CD4-positive, alpha-beta T cell treated with Interleukin-4 for 1 hour (primary cell): ENCODE measurements around the gene FRMD7.
A peak's percentile ranks its signal among the peaks of the same experiment; 100 is the strongest.
"Not testable (repeated sequence)": the region's sequence is repeated elsewhere in the genome, so short reads cannot be mapped to it uniquely, and the experiment has no call there.

Experiments
- DNase-seq, 2 donors: peaks; one replicate each; pipeline ENCODE4 v3.0.0-alpha.2; 2020 to 2022

Gene FRMD7

GRCh38 chrX:132092439-132093065 lies 35.3 kb downstream of the FRMD7 start:
- DNase-seq = peak; percentile 55 to 57

- peak in 1 of 2 donors; percentile 17 for DNase-seq
Measured at GRCh38 chrX:132090403-132091159, 37.2 kb downstream of the FRMD7 start.

DNA sequence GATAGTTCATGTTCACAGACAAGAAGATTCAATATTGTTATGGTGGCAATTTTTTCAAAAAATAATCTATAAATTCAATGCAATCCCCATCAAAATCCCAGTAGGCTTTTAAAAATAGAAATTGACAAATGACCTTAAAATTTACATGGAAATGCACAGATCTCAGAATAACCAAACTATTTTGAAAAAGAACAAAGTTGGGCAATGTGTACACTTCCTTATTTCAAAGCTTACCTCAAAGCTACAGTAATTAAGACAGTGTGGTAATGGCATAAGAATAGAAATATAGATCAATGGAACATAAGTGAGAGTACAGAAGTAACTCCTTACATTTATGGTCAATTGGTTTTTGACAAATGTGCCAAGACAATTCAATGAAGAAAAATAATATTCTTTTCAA lies 39.0 kb downstream of the FRMD7 start:
- DNase-seq = no peak

GRCh38 chrX:132086672-132087071 lies 41.1 kb downstream of the FRMD7 start:
- no peak for DNase-seq

GRCh38 chrX:132085786-132086185 lies 42.0 kb downstream of the FRMD7 start:
- no peak for DNase-seq

DNA sequence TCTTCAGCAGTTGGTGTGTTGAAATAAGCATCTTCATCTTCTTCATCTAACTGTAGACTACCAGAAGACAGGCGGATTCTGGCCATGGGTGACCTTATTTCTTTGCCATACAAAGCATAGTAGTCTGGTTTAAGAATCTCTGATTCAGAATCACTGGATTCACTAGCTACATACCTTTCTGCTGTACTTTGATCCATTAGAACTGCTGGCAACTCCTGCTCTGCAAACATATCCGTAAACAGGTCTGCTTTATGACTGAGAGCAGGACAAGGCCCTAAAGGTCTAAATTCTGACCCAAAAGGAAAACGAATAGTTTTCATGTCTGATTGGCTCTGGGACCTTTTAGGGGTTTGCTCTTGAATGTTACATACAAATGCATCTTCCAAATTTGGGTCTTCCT lies 49.9 kb downstream of the FRMD7 start:
- no peak for DNase-seq

GRCh38 chrX:132077414-132077813 lies 50.4 kb downstream of the FRMD7 start:
- no peak for DNase-seq

DNA sequence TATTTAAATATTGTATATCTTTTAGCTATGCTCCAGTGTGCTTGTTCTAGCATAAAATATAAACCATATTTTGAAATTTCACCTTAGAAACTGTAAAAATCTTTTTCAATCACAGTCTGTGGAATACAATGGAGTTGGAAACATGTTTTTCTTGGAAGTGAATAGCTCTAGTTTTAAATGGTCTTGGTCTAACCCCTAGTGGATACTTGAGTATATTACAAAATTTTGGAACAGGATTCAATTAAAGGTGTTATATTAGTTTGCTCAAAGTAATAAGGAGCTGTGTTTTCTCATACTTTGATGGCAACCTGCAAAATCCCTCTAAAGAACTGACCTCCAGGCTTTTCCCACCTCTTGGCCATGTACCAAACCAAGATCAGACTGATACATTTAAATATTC lies 56.6 kb downstream of the FRMD7 start:
- peak in 1 of 2 donors; percentile 20 for DNase-seq

GRCh38 chrX:132068405-132068804 lies 59.4 kb downstream of the FRMD7 start:
- DNase-seq = no peak

- DNase-seq = no peak
Measured at GRCh38 chrX:132063862-132064261, 64.0 kb downstream of the FRMD7 start.

DNA sequence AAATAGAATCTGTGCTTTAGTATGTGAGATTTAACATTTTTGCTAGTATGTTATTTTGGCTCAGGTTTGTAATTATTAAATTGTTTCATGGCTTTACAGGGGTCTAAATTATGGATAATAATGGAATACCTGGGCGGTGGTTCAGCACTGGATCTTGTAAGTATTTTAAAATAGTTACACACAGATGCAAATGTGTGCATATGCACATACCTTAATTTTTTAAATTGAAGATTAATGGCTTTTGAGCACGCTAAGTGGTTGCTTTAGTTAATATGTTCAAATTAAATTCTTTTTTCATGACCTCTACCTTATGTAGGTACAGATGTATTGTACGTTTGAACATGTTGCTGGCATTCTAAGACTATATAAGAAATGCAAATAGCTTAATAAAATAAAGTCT lies 64.5 kb downstream of the FRMD7 start:
- no peak for DNase-seq

- DNase-seq = no peak
Measured at GRCh38 chrX:132059973-132060540, 67.8 kb downstream of the FRMD7 start.

DNA sequence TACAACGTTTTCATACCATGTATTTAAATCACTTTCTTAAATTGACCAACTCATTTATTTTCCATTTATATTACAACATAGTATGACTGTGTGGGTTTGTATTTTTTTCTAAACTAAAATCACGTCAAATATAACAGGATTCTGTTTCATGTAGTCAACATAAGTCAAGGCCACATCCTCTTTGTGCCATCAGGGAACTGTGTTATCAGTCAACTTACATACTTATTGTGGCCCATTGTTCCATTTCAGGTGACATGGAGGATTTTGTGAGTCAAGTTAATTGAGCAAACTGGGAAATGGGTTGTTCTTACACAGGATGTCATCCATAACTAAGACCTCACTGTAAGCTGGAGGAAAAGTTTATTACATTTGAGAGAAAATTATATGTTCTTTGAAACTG lies 68.8 kb downstream of the FRMD7 start:
- no peak for DNase-seq

- no peak for DNase-seq
Measured at GRCh38 chrX:132058050-132058449, 69.8 kb downstream of the FRMD7 start.

DNA sequence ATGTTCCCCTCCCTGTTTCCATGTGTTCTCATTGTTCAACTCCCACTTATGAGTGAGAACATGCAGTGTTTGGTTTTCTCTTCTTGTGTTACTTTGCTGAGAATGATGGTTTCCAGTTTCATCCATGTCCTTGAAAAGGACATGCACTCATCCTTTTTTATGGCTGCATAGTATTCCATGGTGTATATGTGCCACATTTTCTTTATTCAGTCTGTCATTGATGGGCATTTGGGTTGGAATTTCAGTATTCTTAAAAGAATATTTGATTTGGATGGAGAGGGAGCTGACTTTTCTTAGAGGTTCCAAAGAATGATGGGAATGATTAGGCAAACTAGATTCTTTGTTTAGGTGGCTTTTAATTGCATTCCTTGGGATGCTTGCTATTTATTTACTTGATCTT lies 76.0 kb downstream of the FRMD7 start:
- not testable (repeated sequence) for DNase-seq

GRCh38 chrX:132046533-132046932 lies 81.3 kb downstream of the FRMD7 start:
- DNase-seq = no peak

DNA sequence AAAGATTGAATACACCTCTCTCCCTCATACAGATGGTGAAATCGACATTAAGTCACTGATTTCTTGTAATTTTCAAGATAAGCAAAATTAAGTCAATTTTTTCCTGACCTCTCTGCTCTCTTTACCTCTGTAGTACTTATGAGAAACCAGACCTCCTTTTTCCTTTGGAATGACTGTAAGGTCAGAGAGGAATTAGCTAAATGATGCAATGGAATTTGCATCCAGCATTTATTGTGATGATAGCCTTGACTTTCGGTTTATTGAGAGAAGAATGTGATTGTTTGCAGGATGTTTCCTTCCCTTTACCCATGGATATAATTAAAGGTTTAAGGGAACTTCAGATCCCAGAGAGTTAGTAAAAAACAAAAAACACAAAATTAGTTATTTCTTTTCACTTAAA lies 82.4 kb downstream of the FRMD7 start:
- DNase-seq = no peak

DNA sequence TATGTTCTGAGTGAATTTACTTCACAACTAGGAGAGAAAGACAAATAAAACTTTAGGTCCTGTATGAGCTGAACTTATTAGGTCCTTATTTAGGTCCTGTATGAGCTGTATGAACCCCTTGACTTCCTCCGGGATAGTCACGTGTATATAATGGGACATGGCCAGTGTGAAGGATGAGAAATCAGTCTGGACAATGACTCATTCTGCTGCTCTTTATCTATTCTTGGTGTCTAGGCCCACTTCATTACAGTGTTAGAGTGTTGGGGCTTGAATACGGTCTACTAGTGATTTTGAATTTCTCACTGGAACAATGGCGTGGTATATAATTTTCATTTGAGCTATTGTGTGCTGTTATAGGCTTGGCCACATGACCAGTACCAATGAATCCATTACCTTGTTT lies 82.9 kb downstream of the FRMD7 start:
- no peak for DNase-seq

GRCh38 chrX:132043977-132044376 lies 83.8 kb downstream of the FRMD7 start:
- no peak for DNase-seq

DNA sequence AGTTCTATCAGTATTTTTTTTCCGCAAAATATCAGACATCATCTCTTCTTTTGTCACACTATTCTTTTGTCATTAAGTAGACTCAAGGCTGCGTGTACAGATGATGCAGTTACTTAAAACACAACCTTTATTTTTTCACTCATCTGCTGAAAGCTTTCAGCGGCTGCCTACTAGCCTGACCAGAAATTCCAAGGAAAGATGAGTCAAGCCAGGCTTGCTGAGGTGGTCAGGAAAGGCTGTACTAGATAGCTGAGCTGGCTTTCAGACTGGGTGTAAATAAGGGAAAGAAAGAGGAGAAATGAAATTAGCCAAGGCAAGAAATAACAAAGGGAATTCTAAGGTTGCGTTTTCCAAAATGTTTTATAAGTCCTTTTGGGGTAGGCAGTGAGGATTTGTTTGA lies 86.8 kb downstream of the FRMD7 start:
- no peak for DNase-seq

- DNase-seq = no peak
Measured at GRCh38 chrX:132040066-132040465, 87.8 kb downstream of the FRMD7 start.

- DNase-seq = no peak
Measured at GRCh38 chrX:132037479-132037993, 90.3 kb downstream of the FRMD7 start.

- no peak for DNase-seq
Measured at GRCh38 chrX:132034648-132035047, 93.2 kb downstream of the FRMD7 start.

- no peak for DNase-seq
Measured at GRCh38 chrX:132033166-132033565, 94.7 kb downstream of the FRMD7 start.
